Neural cell (in vitro differentiated cells): ENCODE results near the gene ACAA2. TPM values are rescaled to one million over a fixed set of nuclear protein-coding genes. Genes with fewer than 3 reads are reported as not detected.

Experiments
- H2AFZ ChIP-seq: fragments of 200-600, 300-800 bp; sonication (generic), shearing (Covaris generic); 2 replicates; pipeline ENCODE4 v1.6.0; 2014; ENCODE audit warnings: low read depth, mild to moderate bottlenecking, antibody characterized with exemption, low read length, moderate library complexity
- H3F3A ChIP-seq: fragments of 200-600 bp; shearing (Covaris generic); 2 replicates; pipeline ENCODE4 v1.6.1; 2016; ENCODE audit warnings: mild to moderate bottlenecking, moderate library complexity, mixed read lengths, antibody characterized with exemption, low read length; ENCODE audit not compliant: insufficient read depth, poor library complexity, severe bottlenecking
- H3K27ac ChIP-seq: fragments of 200-600, 300-800 bp; sonication (generic), shearing (Covaris generic); 2 replicates; pipeline ENCODE4 v1.5.1; 2014; ENCODE audit warnings: mild to moderate bottlenecking, low read length, moderate library complexity
- H3K27me3 ChIP-seq: fragments of 300-800, 200-600 bp; sonication (generic), shearing (Covaris generic); 2 replicates; pipeline ENCODE4 v1.6.0; 2014; ENCODE audit warnings: mild to moderate bottlenecking, low read depth, low read length, moderate library complexity; ENCODE audit not compliant: insufficient read depth
- H3K36me3 ChIP-seq: fragments of 300-800, 200-600 bp; sonication (generic), shearing (Covaris generic); 2 replicates; pipeline ENCODE4 v1.5.1; 2014; ENCODE audit warnings: mild to moderate bottlenecking, antibody characterized with exemption, low read length, moderate library complexity; ENCODE audit not compliant: insufficient read depth
- H3K4me2 ChIP-seq: fragments of 300-800, 200-600 bp; sonication (generic), shearing (Covaris generic); 2 replicates; pipeline ENCODE4 v1.6.0; 2014; ENCODE audit warnings: mild to moderate bottlenecking, low read length
- H3K4me3 ChIP-seq: fragments of 300-800, 200-600 bp; sonication (generic), shearing (Covaris generic); 2 replicates; pipeline ENCODE4 v1.5.1; 2014; ENCODE audit warnings: mild to moderate bottlenecking, low read length, moderate library complexity
- H3K79me2 ChIP-seq: fragments of 200-600 bp; shearing (Covaris generic); replicated peaks from 2 replicates; pipeline ENCODE4 v1.6.0; 2014; ENCODE audit warnings: mild to moderate bottlenecking, low read length, moderate library complexity; ENCODE audit not compliant: insufficient read depth
- H3K9ac ChIP-seq: fragments of 300-800, 200-600 bp; sonication (generic), shearing (Covaris generic); 2 replicates; pipeline ENCODE4 v1.6.1; 2016; ENCODE audit warnings: mild to moderate bottlenecking, low read length, mixed read lengths
- H3K9me2 ChIP-seq: fragments of 200-600 bp; shearing (Covaris generic); 2 replicates; pipeline ENCODE4 v1.6.1; 2016; ENCODE audit warnings: mild to moderate bottlenecking, low read length, mixed read lengths; ENCODE audit not compliant: insufficient read depth
- H3K9me3 ChIP-seq: fragments of 200-600, 300-800 bp; sonication (generic), shearing (Covaris generic); 2 replicates; pipeline ENCODE4 v1.6.1; 2016; ENCODE audit warnings: mild to moderate bottlenecking, mixed run types, low read length, moderate library complexity, mixed read lengths
- H4K20me1 ChIP-seq: fragments of 200-600 bp; shearing (Covaris generic); 2 replicates; pipeline ENCODE4 v1.6.1; 2016; ENCODE audit warnings: mild to moderate bottlenecking, mixed run types; ENCODE audit not compliant: insufficient read depth
- EP300 ChIP-seq: fragments of 450-650 bp; conservative IDR thresholded peaks from 2 replicates; pipeline ENCODE4 v1.6.1; 2014; ENCODE audit warnings: antibody characterized with exemption, mild to moderate bottlenecking, moderate library complexity; ENCODE audit not compliant: poor library complexity, severe bottlenecking
- EZH2 ChIP-seq: fragments of 200-600, 300-800 bp; shearing (Covaris generic), sonication (generic); IDR thresholded peaks from 2 replicates; pipeline ENCODE4 v1.6.1; 2014; ENCODE audit warnings: antibody characterized with exemption, low read length, borderline replicate concordance, mild to moderate bottlenecking; ENCODE audit not compliant: insufficient read depth, poor library complexity, severe bottlenecking
- MXI1 ChIP-seq: fragments of 450-650 bp; conservative IDR thresholded peaks from 2 replicates; pipeline ENCODE4 v1.6.1; 2014; ENCODE audit warnings: antibody characterized with exemption, mild to moderate bottlenecking; ENCODE audit not compliant: poor library complexity, severe bottlenecking
- POLR2AphosphoS5 ChIP-seq: IDR thresholded peaks from 2 replicates; pipeline ENCODE4 v1.6.1; 2012
- RAD21 ChIP-seq: fragments of 450-650 bp; conservative IDR thresholded peaks from 2 replicates; pipeline ENCODE4 v1.6.1; 2014; ENCODE audit warnings: antibody characterized with exemption, mild to moderate bottlenecking, moderate library complexity
- SMC3 ChIP-seq: fragments of 450-650 bp; conservative IDR thresholded peaks from 2 replicates; pipeline ENCODE4 v1.6.1; 2014; ENCODE audit warnings: antibody characterized with exemption, mild to moderate bottlenecking, moderate library complexity; ENCODE audit not compliant: poor library complexity
- TAF1 ChIP-seq: IDR thresholded peaks from 2 replicates; pipeline ENCODE4 v1.6.1; 2012; ENCODE audit warnings: low read depth
- polyA plus RNA-seq: library from polyadenylated mRNA; depleted of rRNA; stranded (reverse); fragments of >200 nt; gene quantifications from 2 replicates; pipeline ENCODE4 v1.2.3, GENCODE V29; 2014
- TF ChIP-seq, protein P1 (sequence below): fragments of 450-650 bp; IDR thresholded peaks from 2 replicates; pipeline ENCODE4 v1.5.1; 2014; ENCODE audit warnings: antibody characterized with exemption, mild to moderate bottlenecking, moderate library complexity; ENCODE audit not compliant: poor library complexity, severe bottlenecking
- TF ChIP-seq, protein P2 (sequence below): IDR thresholded peaks from 2 replicates; pipeline ENCODE4 v1.6.1; 2012; ENCODE audit warnings: borderline replicate concordance

The ACAA2 gene
- polyA plus RNA-seq, 1 donor from 2014 or later, result 6.3 TPM

DNA sequence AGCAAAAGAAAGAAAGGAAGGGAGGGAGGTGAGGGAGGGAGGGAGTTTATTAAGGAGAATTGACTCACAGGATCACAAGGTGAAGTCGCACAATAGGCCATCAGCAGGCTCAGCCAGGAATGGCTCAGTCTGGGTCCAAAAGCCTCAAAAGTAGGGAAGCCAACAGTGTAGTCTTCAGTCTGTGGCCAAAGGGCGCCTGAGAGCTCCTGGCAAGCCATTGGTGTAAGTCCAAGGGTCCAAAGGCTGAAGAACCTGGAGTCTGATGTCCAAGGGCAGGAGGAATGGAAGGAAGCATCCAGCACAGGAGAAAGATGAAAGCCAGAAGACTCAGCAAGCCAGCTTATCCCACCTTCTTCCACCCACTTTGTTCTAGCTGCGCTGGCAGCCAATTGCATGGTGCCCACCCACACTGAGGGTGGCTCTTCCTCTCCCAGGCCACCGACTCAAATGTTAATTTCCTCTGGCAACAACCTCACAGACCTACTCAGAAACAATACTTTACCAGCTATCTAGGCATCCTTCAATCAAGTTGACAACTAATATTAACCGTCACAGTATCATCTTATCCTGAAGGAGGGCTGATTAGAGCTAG is 5.8 kb upstream of the ACAA2 start:
- Histone ChIP-seq H3K9ac (no peak overlapping the region), H3K4me2 (no peak overlapping the region), H3K27ac (no peak overlapping the region), H3F3A (no peaks in the 10 kb centered on the region), H2AFZ (no peak overlapping the region), H3K4me3 (no peak overlapping the region), H3K9me3 (no peaks in the 10 kb centered on the region), H3K79me2 (no peaks in the 10 kb centered on the region), H4K20me1 (no peaks in the 10 kb centered on the region), H3K36me3 (no peaks in the 10 kb centered on the region), H3K27me3 (no peaks in the 10 kb centered on the region), H3K9me2 (no peaks in the 10 kb centered on the region)
- TF ChIP-seq EP300 (no peak), TAF1 (no peak), SMC3 (no peak), EZH2 (no peak), RAD21 (no peak), MXI1 (no peak), POLR2AphosphoS5 (no peak)
- TF ChIP-seq, protein P1, sequence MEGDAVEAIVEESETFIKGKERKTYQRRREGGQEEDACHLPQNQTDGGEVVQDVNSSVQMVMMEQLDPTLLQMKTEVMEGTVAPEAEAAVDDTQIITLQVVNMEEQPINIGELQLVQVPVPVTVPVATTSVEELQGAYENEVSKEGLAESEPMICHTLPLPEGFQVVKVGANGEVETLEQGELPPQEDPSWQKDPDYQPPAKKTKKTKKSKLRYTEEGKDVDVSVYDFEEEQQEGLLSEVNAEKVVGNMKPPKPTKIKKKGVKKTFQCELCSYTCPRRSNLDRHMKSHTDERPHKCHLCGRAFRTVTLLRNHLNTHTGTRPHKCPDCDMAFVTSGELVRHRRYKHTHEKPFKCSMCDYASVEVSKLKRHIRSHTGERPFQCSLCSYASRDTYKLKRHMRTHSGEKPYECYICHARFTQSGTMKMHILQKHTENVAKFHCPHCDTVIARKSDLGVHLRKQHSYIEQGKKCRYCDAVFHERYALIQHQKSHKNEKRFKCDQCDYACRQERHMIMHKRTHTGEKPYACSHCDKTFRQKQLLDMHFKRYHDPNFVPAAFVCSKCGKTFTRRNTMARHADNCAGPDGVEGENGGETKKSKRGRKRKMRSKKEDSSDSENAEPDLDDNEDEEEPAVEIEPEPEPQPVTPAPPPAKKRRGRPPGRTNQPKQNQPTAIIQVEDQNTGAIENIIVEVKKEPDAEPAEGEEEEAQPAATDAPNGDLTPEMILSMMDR, result no peak
- TF ChIP-seq, protein P2, sequence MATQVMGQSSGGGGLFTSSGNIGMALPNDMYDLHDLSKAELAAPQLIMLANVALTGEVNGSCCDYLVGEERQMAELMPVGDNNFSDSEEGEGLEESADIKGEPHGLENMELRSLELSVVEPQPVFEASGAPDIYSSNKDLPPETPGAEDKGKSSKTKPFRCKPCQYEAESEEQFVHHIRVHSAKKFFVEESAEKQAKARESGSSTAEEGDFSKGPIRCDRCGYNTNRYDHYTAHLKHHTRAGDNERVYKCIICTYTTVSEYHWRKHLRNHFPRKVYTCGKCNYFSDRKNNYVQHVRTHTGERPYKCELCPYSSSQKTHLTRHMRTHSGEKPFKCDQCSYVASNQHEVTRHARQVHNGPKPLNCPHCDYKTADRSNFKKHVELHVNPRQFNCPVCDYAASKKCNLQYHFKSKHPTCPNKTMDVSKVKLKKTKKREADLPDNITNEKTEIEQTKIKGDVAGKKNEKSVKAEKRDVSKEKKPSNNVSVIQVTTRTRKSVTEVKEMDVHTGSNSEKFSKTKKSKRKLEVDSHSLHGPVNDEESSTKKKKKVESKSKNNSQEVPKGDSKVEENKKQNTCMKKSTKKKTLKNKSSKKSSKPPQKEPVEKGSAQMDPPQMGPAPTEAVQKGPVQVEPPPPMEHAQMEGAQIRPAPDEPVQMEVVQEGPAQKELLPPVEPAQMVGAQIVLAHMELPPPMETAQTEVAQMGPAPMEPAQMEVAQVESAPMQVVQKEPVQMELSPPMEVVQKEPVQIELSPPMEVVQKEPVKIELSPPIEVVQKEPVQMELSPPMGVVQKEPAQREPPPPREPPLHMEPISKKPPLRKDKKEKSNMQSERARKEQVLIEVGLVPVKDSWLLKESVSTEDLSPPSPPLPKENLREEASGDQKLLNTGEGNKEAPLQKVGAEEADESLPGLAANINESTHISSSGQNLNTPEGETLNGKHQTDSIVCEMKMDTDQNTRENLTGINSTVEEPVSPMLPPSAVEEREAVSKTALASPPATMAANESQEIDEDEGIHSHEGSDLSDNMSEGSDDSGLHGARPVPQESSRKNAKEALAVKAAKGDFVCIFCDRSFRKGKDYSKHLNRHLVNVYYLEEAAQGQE, result no peak

DNA sequence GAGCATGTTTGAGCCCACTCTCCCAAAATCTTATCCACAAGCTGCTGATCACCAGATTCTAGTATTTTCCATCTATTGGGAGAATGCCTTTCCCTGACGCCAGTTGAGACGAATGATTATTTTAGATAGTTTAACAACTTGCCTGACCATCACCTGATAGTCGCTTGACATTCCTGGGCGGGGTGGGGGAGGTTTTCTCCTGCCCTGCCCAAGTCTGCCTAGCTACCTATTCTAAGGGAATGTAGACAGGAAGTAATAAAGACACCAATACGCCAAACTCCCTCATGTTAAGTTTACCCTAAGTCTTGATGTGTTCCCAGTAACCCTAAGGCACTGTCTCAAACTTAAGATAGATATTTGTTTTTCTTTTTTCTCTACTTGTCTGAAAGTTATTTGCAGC is 4.6 kb upstream of the ACAA2 start:
- Histone ChIP-seq H3K9ac (no peak overlapping the region), H3K27ac (no peak overlapping the region), H3K79me2 (no peaks in the 10 kb centered on the region), H3K9me2 (no peaks in the 10 kb centered on the region), H2AFZ (no peak overlapping the region), H3K4me3 (no peak overlapping the region), H3K27me3 (no peaks in the 10 kb centered on the region), H3K4me2 (no peak overlapping the region), H3K36me3 (no peaks in the 10 kb centered on the region), H4K20me1 (no peaks in the 10 kb centered on the region), H3F3A (no peaks in the 10 kb centered on the region), H3K9me3 (no peaks in the 10 kb centered on the region)
- TF ChIP-seq, protein P1, result no peak
- no peak for TF ChIP-seq SMC3
- no peak for TF ChIP-seq MXI1
- no peak for TF ChIP-seq RAD21
- no peak for TF ChIP-seq EZH2
- no peak for TF ChIP-seq POLR2AphosphoS5
- TF ChIP-seq TAF1, result no peak
- TF ChIP-seq, protein P2, result no peak
- TF ChIP-seq EP300, result no peak
